Uterus (tissue), 2 donors: ENCODE results near the gene HORMAD2.

ENCODE experiments used
- POLR2A ChIP-seq, 2 donors: fragments of 450-650 bp; IDR thresholded peaks; one replicate each; pipeline ENCODE4 v1.6.1; 2016; ENCODE audit warnings: antibody characterized with exemption in 2 of 2, mild to moderate bottlenecking in 1 of 2, moderate library complexity in 1 of 2
- TF ChIP-seq, protein P1 (sequence below), 4 experiments: fragments of 200-600 bp in 2 of 4; fragments of 450-650 bp in 2 of 4; sonication (generic) in 2 of 4; IDR thresholded peaks; one replicate each; pipeline ENCODE4 v1.5.1; 2016 to 2019; ENCODE audit warnings: antibody characterized with exemption in 4 of 4, mild to moderate bottlenecking in 2 of 4, moderate library complexity in 1 of 4

- TF ChIP-seq, protein P1, sequence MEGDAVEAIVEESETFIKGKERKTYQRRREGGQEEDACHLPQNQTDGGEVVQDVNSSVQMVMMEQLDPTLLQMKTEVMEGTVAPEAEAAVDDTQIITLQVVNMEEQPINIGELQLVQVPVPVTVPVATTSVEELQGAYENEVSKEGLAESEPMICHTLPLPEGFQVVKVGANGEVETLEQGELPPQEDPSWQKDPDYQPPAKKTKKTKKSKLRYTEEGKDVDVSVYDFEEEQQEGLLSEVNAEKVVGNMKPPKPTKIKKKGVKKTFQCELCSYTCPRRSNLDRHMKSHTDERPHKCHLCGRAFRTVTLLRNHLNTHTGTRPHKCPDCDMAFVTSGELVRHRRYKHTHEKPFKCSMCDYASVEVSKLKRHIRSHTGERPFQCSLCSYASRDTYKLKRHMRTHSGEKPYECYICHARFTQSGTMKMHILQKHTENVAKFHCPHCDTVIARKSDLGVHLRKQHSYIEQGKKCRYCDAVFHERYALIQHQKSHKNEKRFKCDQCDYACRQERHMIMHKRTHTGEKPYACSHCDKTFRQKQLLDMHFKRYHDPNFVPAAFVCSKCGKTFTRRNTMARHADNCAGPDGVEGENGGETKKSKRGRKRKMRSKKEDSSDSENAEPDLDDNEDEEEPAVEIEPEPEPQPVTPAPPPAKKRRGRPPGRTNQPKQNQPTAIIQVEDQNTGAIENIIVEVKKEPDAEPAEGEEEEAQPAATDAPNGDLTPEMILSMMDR (IDR thresholded peaks at IDR 0.05): no peak
- TF ChIP-seq POLR2A (IDR thresholded peaks at IDR 0.05): no peak
These were observed 6.1 kb upstream of the HORMAD2 start for GRCh38 chr22:30074147-30074546.
